HL-60 (cell line): ENCODE data around the gene ARID2.

ENCODE experiments used
- CTCF ChIP-seq: IDR thresholded peaks from one replicate; pipeline ENCODE4 v1.5.1; 2011; ENCODE audit warnings: low read length, control low read depth, inconsistent platforms; ENCODE audit not compliant: insufficient read depth
- POLR2AphosphoS5 ChIP-seq: IDR thresholded peaks from 2 replicates; pipeline ENCODE4 v1.6.1; 2012; ENCODE audit warnings: low read depth

- TF ChIP-seq CTCF (no peak), POLR2AphosphoS5 (no peak)
These were observed 41.3 kb upstream of the ARID2 start for GRCh38 chr12:45688183-45688582.
